Measurements from ENCODE around the gene REN.

DNA sequence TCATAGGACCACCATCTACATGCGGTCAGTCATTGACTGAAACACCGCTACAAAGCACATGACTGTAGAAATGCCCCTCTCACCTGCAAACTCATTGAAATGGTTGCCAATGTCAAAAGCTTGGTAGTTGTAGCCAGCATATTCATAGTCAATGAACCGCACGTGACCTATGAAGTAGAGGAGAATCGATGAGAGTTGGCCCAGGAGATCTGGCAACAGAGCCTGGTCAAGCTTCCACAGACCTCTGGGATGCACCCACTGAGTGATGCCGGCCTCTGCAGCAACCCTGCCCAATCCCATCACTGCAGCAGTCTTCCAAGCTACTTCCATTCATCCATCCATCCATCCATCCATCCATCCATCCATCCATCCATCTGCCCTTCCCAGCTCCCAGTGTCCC is 26.2 kb downstream of the REN start:
- TF ChIP-seq ZNF570 (CRISPR knock-in tag; IDR thresholded peaks at IDR 0.05; ENCODE audit: borderline replicate concordance) (no peak), EP300 (IDR thresholded peaks at IDR 0.05; ENCODE audit: low read depth in 2 of 2, low read length in 2 of 2) (no peak), EP300 (CRISPR knock-in tag; IDR thresholded peaks at IDR 0.05; ENCODE audit: borderline replicate concordance) (no peak), JUN (CRISPR knock-in tag; IDR thresholded peaks at IDR 0.05) (no peak), MEF2D (CRISPR knock-in tag; IDR thresholded peaks at IDR 0.05) (no peak), ZFP36 (IDR thresholded peaks at IDR 0.05; ENCODE audit: borderline replicate concordance, low read depth, low read length, partially characterized antibody) (no peak), SIN3B (IDR thresholded peaks at IDR 0.05; ENCODE audit: low read length) (no peak)
- TF ChIP-seq, protein P1, sequence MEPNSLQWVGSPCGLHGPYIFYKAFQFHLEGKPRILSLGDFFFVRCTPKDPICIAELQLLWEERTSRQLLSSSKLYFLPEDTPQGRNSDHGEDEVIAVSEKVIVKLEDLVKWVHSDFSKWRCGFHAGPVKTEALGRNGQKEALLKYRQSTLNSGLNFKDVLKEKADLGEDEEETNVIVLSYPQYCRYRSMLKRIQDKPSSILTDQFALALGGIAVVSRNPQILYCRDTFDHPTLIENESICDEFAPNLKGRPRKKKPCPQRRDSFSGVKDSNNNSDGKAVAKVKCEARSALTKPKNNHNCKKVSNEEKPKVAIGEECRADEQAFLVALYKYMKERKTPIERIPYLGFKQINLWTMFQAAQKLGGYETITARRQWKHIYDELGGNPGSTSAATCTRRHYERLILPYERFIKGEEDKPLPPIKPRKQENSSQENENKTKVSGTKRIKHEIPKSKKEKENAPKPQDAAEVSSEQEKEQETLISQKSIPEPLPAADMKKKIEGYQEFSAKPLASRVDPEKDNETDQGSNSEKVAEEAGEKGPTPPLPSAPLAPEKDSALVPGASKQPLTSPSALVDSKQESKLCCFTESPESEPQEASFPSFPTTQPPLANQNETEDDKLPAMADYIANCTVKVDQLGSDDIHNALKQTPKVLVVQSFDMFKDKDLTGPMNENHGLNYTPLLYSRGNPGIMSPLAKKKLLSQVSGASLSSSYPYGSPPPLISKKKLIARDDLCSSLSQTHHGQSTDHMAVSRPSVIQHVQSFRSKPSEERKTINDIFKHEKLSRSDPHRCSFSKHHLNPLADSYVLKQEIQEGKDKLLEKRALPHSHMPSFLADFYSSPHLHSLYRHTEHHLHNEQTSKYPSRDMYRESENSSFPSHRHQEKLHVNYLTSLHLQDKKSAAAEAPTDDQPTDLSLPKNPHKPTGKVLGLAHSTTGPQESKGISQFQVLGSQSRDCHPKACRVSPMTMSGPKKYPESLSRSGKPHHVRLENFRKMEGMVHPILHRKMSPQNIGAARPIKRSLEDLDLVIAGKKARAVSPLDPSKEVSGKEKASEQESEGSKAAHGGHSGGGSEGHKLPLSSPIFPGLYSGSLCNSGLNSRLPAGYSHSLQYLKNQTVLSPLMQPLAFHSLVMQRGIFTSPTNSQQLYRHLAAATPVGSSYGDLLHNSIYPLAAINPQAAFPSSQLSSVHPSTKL (CRISPR knock-in tag; IDR thresholded peaks at IDR 0.05): no peak
- TF ChIP-seq, protein P2, sequence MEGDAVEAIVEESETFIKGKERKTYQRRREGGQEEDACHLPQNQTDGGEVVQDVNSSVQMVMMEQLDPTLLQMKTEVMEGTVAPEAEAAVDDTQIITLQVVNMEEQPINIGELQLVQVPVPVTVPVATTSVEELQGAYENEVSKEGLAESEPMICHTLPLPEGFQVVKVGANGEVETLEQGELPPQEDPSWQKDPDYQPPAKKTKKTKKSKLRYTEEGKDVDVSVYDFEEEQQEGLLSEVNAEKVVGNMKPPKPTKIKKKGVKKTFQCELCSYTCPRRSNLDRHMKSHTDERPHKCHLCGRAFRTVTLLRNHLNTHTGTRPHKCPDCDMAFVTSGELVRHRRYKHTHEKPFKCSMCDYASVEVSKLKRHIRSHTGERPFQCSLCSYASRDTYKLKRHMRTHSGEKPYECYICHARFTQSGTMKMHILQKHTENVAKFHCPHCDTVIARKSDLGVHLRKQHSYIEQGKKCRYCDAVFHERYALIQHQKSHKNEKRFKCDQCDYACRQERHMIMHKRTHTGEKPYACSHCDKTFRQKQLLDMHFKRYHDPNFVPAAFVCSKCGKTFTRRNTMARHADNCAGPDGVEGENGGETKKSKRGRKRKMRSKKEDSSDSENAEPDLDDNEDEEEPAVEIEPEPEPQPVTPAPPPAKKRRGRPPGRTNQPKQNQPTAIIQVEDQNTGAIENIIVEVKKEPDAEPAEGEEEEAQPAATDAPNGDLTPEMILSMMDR (CRISPR knock-in tag; IDR thresholded peaks at IDR 0.05): no peak

Measured in HepG2 (cell line).